Stomach (tissue), 9 donors: Measurements from ENCODE around the gene DRGX. TPM values are rescaled to one million over a fixed set of nuclear protein-coding genes. Genes with fewer than 3 reads are reported as not detected.

ENCODE experiments used
- DNase-seq, 2 donors: peaks; one replicate each; pipeline versions ENCODE4 v3.0.0 to v3.0.0-alpha.2; 2013 to 2019
- H3K27ac ChIP-seq, 5 donors: fragments of 200-600 bp in 4 of 5; sonication (generic) in 4 of 5; one replicate each; pipeline ENCODE4 v1.5.1; 2013 to 2019; ENCODE audit warnings: mild to moderate bottlenecking in 1 of 5, moderate library complexity in 1 of 5
- H3K27me3 ChIP-seq, 3 donors: fragments of 200-600 bp; sonication (generic); one replicate each; pipeline ENCODE4 v1.5.1; 2017 to 2019; ENCODE audit warnings: mixed run types in 1 of 3
- H3K36me3 ChIP-seq, 4 donors: fragments of 200-600 bp; sonication (generic); 1 replicate in 3 of 4; 2 replicates in 1 of 4; pipeline ENCODE4 v1.5.1; 2016 to 2019
- H3K4me1 ChIP-seq, 4 donors: fragments of 200-600 bp; sonication (generic); one replicate each; pipeline ENCODE4 v1.5.1; 2016 to 2019
- H3K4me3 ChIP-seq, 4 donors: fragments of 200-600 bp; sonication (generic) in 3 of 4; one replicate each; pipeline ENCODE4 v1.5.1; 2016 to 2019; ENCODE audit warnings: mild to moderate bottlenecking in 1 of 4
- H3K9me3 ChIP-seq, 4 donors: fragments of 200-600 bp; sonication (generic); one replicate each; pipeline ENCODE4 v1.5.1; 2016 to 2019
- EP300 ChIP-seq: sonication (generic); formaldehyde crosslinking; IDR thresholded peaks from one replicate; pipeline ENCODE4 v1.6.1; 2017; ENCODE audit warnings: antibody characterized with exemption
- POLR2A ChIP-seq, 4 donors: fragments of 450-650 bp; IDR thresholded peaks; one replicate each; pipeline ENCODE4 v1.6.1; 2016; ENCODE audit warnings: antibody characterized with exemption in 4 of 4, control low read depth in 2 of 4, mild to moderate bottlenecking in 1 of 4, moderate library complexity in 1 of 4
- POLR2AphosphoS5 ChIP-seq, 3 donors: sonication (generic); formaldehyde crosslinking; IDR thresholded peaks; one replicate each; pipeline ENCODE4 v1.6.1; 2016; ENCODE audit warnings: antibody characterized with exemption in 3 of 3
- WGBS, 5 donors: extraction: QIAGEN DNeasy Blood & Tissue Kit in 3 of 5; methylation state at CpG; one replicate each; pipeline versions ENCODE4 v1.1.5 to v1.1.7; 2013 to 2018; 5-methylcytosine and 5-hydroxymethylcytosine counted together
- intact Hi-C: fragments of 100-400 bp; cut with DNase I; formaldehyde crosslinking; loops from one replicate; pipeline ENCODE4 v1.15.1; 2023; ENCODE audit warnings: low total_unique reads
- polyA plus RNA-seq, 3 donors: library from polyadenylated mRNA; stranded (reverse); fragments of 200-250 nt; gene quantifications; one replicate each; pipeline ENCODE4 v1.2.3, GENCODE V29; 2013
- total RNA-seq, 5 donors: library from RNA; depleted of rRNA; stranded (reverse); fragments of >200 nt; gene quantifications; one replicate each; pipeline versions ENCODE4 v1.1.0 to v1.2.3, GENCODE V29; 2014 to 2016
- TF ChIP-seq, protein P1 (sequence below), 7 experiments: fragments of 450-650 bp in 4 of 7; fragments of 200-600 bp in 3 of 7; sonication (generic) in 3 of 7; IDR thresholded peaks; one replicate each; pipeline ENCODE4 v1.5.1; 2016 to 2019; ENCODE audit warnings: antibody characterized with exemption in 7 of 7, control low read depth in 2 of 7, mild to moderate bottlenecking in 1 of 7
- donor health status: healthy with polysubstance abuse.
- donor health status: Bipolar disorder and iron deficiency.
- donor health status: healthy.

The DRGX gene
- total and polyA plus RNA-seq, 8 donors = not detected

DNA sequence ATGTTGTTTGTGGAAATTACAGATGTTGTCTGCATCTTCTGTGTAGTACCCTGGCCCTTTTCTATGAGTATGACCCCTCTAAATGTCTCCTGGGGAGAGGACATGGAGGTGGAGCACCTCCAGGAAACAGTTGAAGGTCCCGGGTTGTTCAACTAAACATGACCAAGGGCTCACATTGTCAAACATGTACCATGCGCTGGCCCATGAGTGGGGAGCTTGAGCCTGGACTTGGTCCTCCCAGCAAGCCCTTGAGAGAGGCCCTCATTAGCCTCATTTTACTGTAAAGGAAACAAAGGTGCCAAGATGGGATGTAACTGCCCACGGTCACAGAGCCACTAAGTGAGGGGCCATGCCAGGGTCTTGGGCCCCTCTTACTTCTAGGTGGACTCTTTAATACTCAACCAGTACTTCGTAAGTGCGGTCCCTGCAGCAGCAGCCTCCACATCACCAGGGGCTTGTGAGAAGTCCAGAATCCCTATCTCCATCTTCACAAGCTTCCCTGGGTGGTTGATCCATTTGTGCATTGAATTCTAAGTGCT, 65.7 kb downstream of the DRGX start:
- H3K36me3 ChIP-seq = no peaks in the 10 kb centered on the region
- H3K27me3 ChIP-seq = no peaks in the 10 kb centered on the region
- H3K4me1 ChIP-seq = no peaks in the 10 kb centered on the region
- TF ChIP-seq, protein P1, sequence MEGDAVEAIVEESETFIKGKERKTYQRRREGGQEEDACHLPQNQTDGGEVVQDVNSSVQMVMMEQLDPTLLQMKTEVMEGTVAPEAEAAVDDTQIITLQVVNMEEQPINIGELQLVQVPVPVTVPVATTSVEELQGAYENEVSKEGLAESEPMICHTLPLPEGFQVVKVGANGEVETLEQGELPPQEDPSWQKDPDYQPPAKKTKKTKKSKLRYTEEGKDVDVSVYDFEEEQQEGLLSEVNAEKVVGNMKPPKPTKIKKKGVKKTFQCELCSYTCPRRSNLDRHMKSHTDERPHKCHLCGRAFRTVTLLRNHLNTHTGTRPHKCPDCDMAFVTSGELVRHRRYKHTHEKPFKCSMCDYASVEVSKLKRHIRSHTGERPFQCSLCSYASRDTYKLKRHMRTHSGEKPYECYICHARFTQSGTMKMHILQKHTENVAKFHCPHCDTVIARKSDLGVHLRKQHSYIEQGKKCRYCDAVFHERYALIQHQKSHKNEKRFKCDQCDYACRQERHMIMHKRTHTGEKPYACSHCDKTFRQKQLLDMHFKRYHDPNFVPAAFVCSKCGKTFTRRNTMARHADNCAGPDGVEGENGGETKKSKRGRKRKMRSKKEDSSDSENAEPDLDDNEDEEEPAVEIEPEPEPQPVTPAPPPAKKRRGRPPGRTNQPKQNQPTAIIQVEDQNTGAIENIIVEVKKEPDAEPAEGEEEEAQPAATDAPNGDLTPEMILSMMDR (IDR thresholded peaks at IDR 0.05) = no peak
- TF ChIP-seq EP300 (no peak), POLR2AphosphoS5 (IDR thresholded peaks at IDR 0.05) (no peak), POLR2A (IDR thresholded peaks at IDR 0.05) (no peak)
- H3K9me3 ChIP-seq = no peaks in the 10 kb centered on the region
- no peak overlapping the region for H3K4me3 ChIP-seq
- intact Hi-C loops = no loop called here
- H3K27ac ChIP-seq = no peak overlapping the region
- DNase-seq = peak in 1 of 2 donors; percentile 11
- 86 to 95% (median 91%) methylated on average over 4 to 5 of the region's 5 CpGs for WGBS, 5 donors

- TF ChIP-seq EP300 (no peak), POLR2A (IDR thresholded peaks at IDR 0.05) (no peak), POLR2AphosphoS5 (IDR thresholded peaks at IDR 0.05) (no peak)
- TF ChIP-seq, protein P1 (IDR thresholded peaks at IDR 0.05) = no peak
- intact Hi-C loops = no loop called here
- Histone ChIP-seq H3K36me3 (no peaks in the 10 kb centered on the region), H3K27me3 (no peaks in the 10 kb centered on the region), H3K9me3 (no peaks in the 10 kb centered on the region), H3K4me3 (no peak overlapping the region), H3K27ac (no peak overlapping the region), H3K4me1 (no peaks in the 10 kb centered on the region)
- peak in 1 of 2 donors; percentile 1 for DNase-seq
- WGBS, 5 donors = 72 to 88% (median 82%) methylated on average over 4 of the region's 4 CpGs
Observed at GRCh38 chr10:49329146-49329505, 66.8 kb downstream of the DRGX start.

DNA sequence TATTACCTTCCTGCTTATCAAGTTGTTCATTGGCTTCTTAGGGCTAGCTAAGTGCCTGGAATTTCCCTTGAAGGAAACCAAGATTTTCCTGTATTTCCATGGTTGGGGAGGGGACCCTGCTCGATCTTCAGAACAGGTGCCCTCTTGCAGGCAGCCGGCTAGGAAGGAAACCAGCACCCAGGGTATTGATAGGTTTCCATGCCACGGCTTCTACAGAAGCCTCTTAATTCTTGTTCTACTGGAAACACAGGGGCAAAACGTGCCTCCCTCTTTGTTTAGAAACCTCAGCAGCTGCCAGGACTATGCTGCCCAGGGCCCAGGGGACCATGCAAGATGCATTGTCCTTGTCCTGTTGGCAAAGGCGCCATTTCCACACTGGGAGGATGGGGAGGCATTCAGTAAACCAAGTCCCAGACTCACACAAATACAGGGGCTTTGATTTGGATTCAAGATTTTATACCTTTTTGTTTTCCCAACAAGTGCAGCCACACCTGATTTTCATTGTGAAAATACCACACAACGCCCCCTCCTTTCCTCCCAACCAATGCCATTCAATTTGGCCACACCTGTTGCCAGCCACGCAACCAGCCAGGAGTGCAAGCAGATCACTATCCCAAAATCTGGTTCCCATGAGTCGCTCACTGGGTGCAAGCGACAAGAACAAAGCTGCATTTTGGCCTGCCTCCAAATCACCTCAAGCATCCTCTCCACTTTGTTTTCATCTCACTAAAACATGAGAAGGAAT, 67.3 kb downstream of the DRGX start:
- H3K4me1 ChIP-seq = no peaks in the 10 kb centered on the region
- no peaks in the 10 kb centered on the region for H3K9me3 ChIP-seq
- WGBS, 5 donors = 66 to 76% (median 74%) methylated on average over 9 of the region's 9 CpGs
- H3K4me3 ChIP-seq = no peak overlapping the region
- H3K27me3 ChIP-seq = no peaks in the 10 kb centered on the region
- DNase-seq = peak in 1 of 2 donors; percentile 8
- no peaks in the 10 kb centered on the region for H3K36me3 ChIP-seq
- no peak overlapping the region for H3K27ac ChIP-seq
- no peak for TF ChIP-seq EP300
- no peak for TF ChIP-seq POLR2A (IDR thresholded peaks at IDR 0.05)
- intact Hi-C loops = no loop called here

GRCh38 chr10:49327036-49327813, 68.7 kb downstream of the DRGX start:
- intact Hi-C loops = no loop called here
- TF ChIP-seq EP300 (no peak), POLR2A (IDR thresholded peaks at IDR 0.05) (no peak), POLR2AphosphoS5 (IDR thresholded peaks at IDR 0.05) (no peak)
- TF ChIP-seq, protein P1 (IDR thresholded peaks at IDR 0.05) = no peak
- H3K36me3 ChIP-seq = no peaks in the 10 kb centered on the region
- H3K4me1 ChIP-seq = no peaks in the 10 kb centered on the region
- peak in 1 of 2 donors; percentile 17 for DNase-seq
- H3K4me3 ChIP-seq = no peak overlapping the region
- H3K27me3 ChIP-seq = no peaks in the 10 kb centered on the region
- 74 to 79% (median 78%) methylated on average over 8 of the region's 8 CpGs for WGBS, 5 donors
- no peaks in the 10 kb centered on the region for H3K9me3 ChIP-seq
- H3K27ac ChIP-seq = no peak overlapping the region
